OCI-LY1 (cell line): ENCODE measurements around the gene AP2M1.

Experiments used
- H2AFZ ChIP-seq: fragments of 200-600 bp; sonication (generic), shearing (Covaris generic); 2 replicates; pipeline ENCODE4 v1.6.0; 2014; ENCODE audit warnings: antibody characterized with exemption, mild to moderate bottlenecking, low read length
- H3F3A ChIP-seq: fragments of 200-600 bp; sonication (generic), shearing (Covaris generic); 2 replicates; pipeline ENCODE4 v1.6.0; 2014; ENCODE audit warnings: mild to moderate bottlenecking, antibody characterized with exemption, low read length, moderate library complexity; ENCODE audit not compliant: insufficient read depth
- H3K27ac ChIP-seq: fragments of 200-600 bp; sonication (generic); 2 replicates; pipeline ENCODE4 v1.5.1; 2014; ENCODE audit warnings: low read length, mixed run types, mild to moderate bottlenecking, low read depth; ENCODE audit not compliant: poor library complexity, severe bottlenecking
- H3K27me3 ChIP-seq: fragments of 200-600 bp; sonication (generic); 2 replicates; pipeline ENCODE4 v1.6.0; 2014; ENCODE audit warnings: antibody characterized with exemption, mild to moderate bottlenecking, low read length, moderate library complexity; ENCODE audit not compliant: insufficient read depth
- H3K36me3 ChIP-seq: fragments of 200-600 bp; sonication (generic); 2 replicates; pipeline ENCODE4 v1.6.1; 2014; ENCODE audit warnings: mild to moderate bottlenecking, antibody characterized with exemption, low read length, moderate library complexity, mixed read lengths; ENCODE audit not compliant: insufficient read depth
- H3K4me1 ChIP-seq: fragments of 200-600 bp; sonication (generic); 2 replicates; pipeline ENCODE4 v1.5.1; 2014; ENCODE audit warnings: mild to moderate bottlenecking, low read length, moderate library complexity; ENCODE audit not compliant: insufficient read depth, severe bottlenecking
- H3K4me2 ChIP-seq: fragments of 200-600 bp; sonication (generic), shearing (Covaris generic); 2 replicates; pipeline ENCODE4 v1.6.1; 2014; ENCODE audit warnings: low read length
- H3K4me3 ChIP-seq: fragments of 200-600 bp; sonication (generic); 2 replicates; pipeline ENCODE4 v1.5.1; 2014; ENCODE audit warnings: low read length, low read depth, mild to moderate bottlenecking, mixed read lengths; ENCODE audit not compliant: poor library complexity, severe bottlenecking
- H3K79me2 ChIP-seq: fragments of 200-600 bp; shearing (Covaris generic); 2 replicates; pipeline ENCODE4 v1.6.1; 2016; ENCODE audit warnings: mixed run types, low read length, mixed read lengths; ENCODE audit not compliant: insufficient read depth
- H3K9ac ChIP-seq: fragments of 200-600 bp; sonication (generic), shearing (Covaris generic); 2 replicates; pipeline ENCODE4 v1.6.1; 2014; ENCODE audit warnings: mild to moderate bottlenecking, low read length, mixed read lengths
- H3K9me2 ChIP-seq: fragments of 200-600 bp; sonication (generic), shearing (Covaris generic); 2 replicates; pipeline ENCODE4 v1.6.1; 2014; ENCODE audit warnings: low read depth, mild to moderate bottlenecking, low read length, mixed read lengths
- H3K9me3 ChIP-seq: fragments of 200-600 bp; shearing (Covaris generic); 2 replicates; pipeline ENCODE4 v1.6.1; 2014; ENCODE audit warnings: low read length, mixed read lengths
- H4K20me1 ChIP-seq: fragments of 200-600 bp; sonication (generic), shearing (Covaris generic); 2 replicates; pipeline ENCODE4 v1.6.0; 2016; ENCODE audit warnings: mild to moderate bottlenecking, low read length; ENCODE audit not compliant: insufficient read depth
- CTCF ChIP-seq: fragments of 200-600 bp; sonication (generic), shearing (Covaris generic); IDR thresholded peaks from 2 replicates; pipeline ENCODE4 v1.5.1; 2017; ENCODE audit warnings: mild to moderate bottlenecking, antibody characterized with exemption, low read length, moderate library complexity, mixed read lengths
- EZH2 ChIP-seq: fragments of 200-600 bp; sonication (generic), shearing (Covaris generic); IDR thresholded peaks from 2 replicates; pipeline ENCODE4 v1.8.0; 2017; ENCODE audit warnings: borderline replicate concordance, mixed run types, mild to moderate bottlenecking, antibody characterized with exemption, low read length, moderate library complexity, mixed read lengths

Gene AP2M1

GRCh38 chr3:184184546-184185230 lies 10.0 kb downstream of the AP2M1 start:
- H4K20me1 ChIP-seq, result 0 out of 2 replicates have a peak, but pooled peaks cover 2% of the 10 kb centered on the region
- no peaks in the 10 kb centered on the region for H3K27me3 ChIP-seq
- H3K9ac ChIP-seq, result peak overlapping the region; percentile 84
- H3K27ac ChIP-seq, result peak overlapping the region; percentile 74
- no peaks in the 10 kb centered on the region for H3K9me2 ChIP-seq
- no peak overlapping the region for H2AFZ ChIP-seq
- no peaks in the 10 kb centered on the region for H3F3A ChIP-seq
- H3K4me2 ChIP-seq, result peak overlapping the region; percentile 83
- peaks cover 16% of the 10 kb centered on the region for H3K79me2 ChIP-seq
- no peaks in the 10 kb centered on the region for H3K9me3 ChIP-seq
- peaks cover 71% of the 10 kb centered on the region for H3K36me3 ChIP-seq
- H3K4me3 ChIP-seq, result peak overlapping the region; percentile 79
- peaks cover 24% of the 10 kb centered on the region for H3K4me1 ChIP-seq
- TF ChIP-seq EZH2 (no peak), CTCF (no peak)

- Histone ChIP-seq H4K20me1 (0 out of 2 replicates have a peak, but pooled peaks cover 2% of the 10 kb centered on the region), H3K9me2 (no peaks in the 10 kb centered on the region), H3K79me2 (peaks cover 16% of the 10 kb centered on the region), H3K9ac (peak overlapping the region; percentile 84), H3K9me3 (no peaks in the 10 kb centered on the region), H3F3A (no peaks in the 10 kb centered on the region), H3K4me3 (peak overlapping the region; percentile 79), H3K4me1 (peaks cover 24% of the 10 kb centered on the region), H3K27me3 (no peaks in the 10 kb centered on the region), H3K36me3 (peaks cover 71% of the 10 kb centered on the region), H3K27ac (peak overlapping the region; percentile 74), H3K4me2 (peak overlapping the region; percentile 83), H2AFZ (no peak overlapping the region)
- TF ChIP-seq EZH2, result no peak
- TF ChIP-seq CTCF, result no peak
Measured at GRCh38 chr3:184185461-184186183, 11.0 kb downstream of the AP2M1 start.

- Histone ChIP-seq H3K36me3 (peaks cover 71% of the 10 kb centered on the region), H3F3A (no peaks in the 10 kb centered on the region), H3K79me2 (peaks cover 16% of the 10 kb centered on the region), H3K9me2 (no peaks in the 10 kb centered on the region), H3K27me3 (no peaks in the 10 kb centered on the region), H3K9ac (peak within 1 kb of the TSS; percentile 84), H3K4me1 (peaks cover 24% of the 10 kb centered on the region), H2AFZ (no peak within 1 kb of the TSS), H3K4me3 (peak within 1 kb of the TSS; percentile 79), H3K9me3 (no peaks in the 10 kb centered on the region), H4K20me1 (0 out of 2 replicates have a peak, but pooled peaks cover 2% of the 10 kb centered on the region), H3K4me2 (peak within 1 kb of the TSS; percentile 83), H3K27ac (peak within 1 kb of the TSS; percentile 74)
- TF ChIP-seq EZH2 (no peak), CTCF (no peak)
Measured at GRCh38 chr3:184186184-184186901, 11.7 kb downstream of the AP2M1 start, which contains the start of gene ABCF3. Gene ABCF3, plus strand, starts transcription at chr3:184186199. Its CDS starts 9 bp downstream, at chr3:184186208.
